WTC11 (cell line): ENCODE measurements around the gene PLA2G4E. TPM values are rescaled to one million over a fixed set of nuclear protein-coding genes. Genes with fewer than 3 reads are reported as not detected.

Experiments
- ATAC-seq: fragments of 200-7000 bp; cut with Tn5 transposase; 2 replicates; pipeline ENCODE4 v1.10.0; 2021; ENCODE audit warnings: mild to moderate bottlenecking, moderate library complexity
- CTCF ChIA-PET: fragments of 300-600 bp; sonication (Branson Sonifier 250); formaldehyde crosslinking; loops from one replicate; lab custom pipeline; 2021; ENCODE audit warnings: antibody characterized with exemption; lab: Charles Lee
- POLR2A ChIA-PET: fragments of 350-600 bp; sonication (Branson Sonifier 250); formaldehyde crosslinking; loops from one replicate; lab custom pipeline; 2021; ENCODE audit warnings: antibody characterized with exemption; lab: Charles Lee
- DNase-seq: peaks from one replicate; pipeline ENCODE4 v3.0.0; 2021; ENCODE audit warnings: low spot score
- H3K27ac Mint-ChIP-seq: 2 replicates; pipeline ENCODE4 v1.8.0; 2021; ENCODE audit warnings: mixed read lengths
- H3K27me3 Mint-ChIP-seq: 2 replicates; pipeline ENCODE4 v1.8.0; 2021; ENCODE audit warnings: low read depth, mild to moderate bottlenecking, moderate library complexity, mixed read lengths
- H3K36me3 Mint-ChIP-seq: 2 replicates; pipeline ENCODE4 v1.8.0; 2021; ENCODE audit warnings: mixed read lengths
- H3K4me1 Mint-ChIP-seq: 2 replicates; pipeline ENCODE4 v1.8.0; 2022; ENCODE audit warnings: mixed read lengths
- H3K4me3 Mint-ChIP-seq: 2 replicates; pipeline ENCODE4 v1.8.0; 2021; ENCODE audit warnings: mild to moderate bottlenecking, moderate library complexity, mixed read lengths
- H3K9me3 Mint-ChIP-seq: 2 replicates; pipeline ENCODE4 v1.8.0; 2021; ENCODE audit warnings: mixed read lengths
- AFF4 ChIP-seq: sonication (generic); formaldehyde crosslinking; IDR thresholded peaks from 2 replicates; pipeline ENCODE4 v1.8.1; 2023; ENCODE audit warnings: mild to moderate bottlenecking, missing genetic modification reagents, borderline replicate concordance
- FOXP1 ChIP-seq: sonication (generic); formaldehyde crosslinking; IDR thresholded peaks from 2 replicates; pipeline ENCODE4 v1.8.0; 2022; ENCODE audit warnings: missing genetic modification reagents, mild to moderate bottlenecking, moderate library complexity, borderline replicate concordance
- GTF2I ChIP-seq: fragments of 250-450 bp; sonication (Bioruptor Pico); conservative IDR thresholded peaks from 2 replicates; pipeline ENCODE4 v1.4.0; 2021; ENCODE audit warnings: mild to moderate bottlenecking
- HMGA2 ChIP-seq: fragments of 250-450 bp; sonication (Bioruptor Pico); IDR thresholded peaks from 2 replicates; pipeline ENCODE4 v1.4.0; 2021; ENCODE audit warnings: mild to moderate bottlenecking, moderate library complexity
- JAZF1 ChIP-seq: fragments of 250-450 bp; sonication (Bioruptor Pico); IDR thresholded peaks from 2 replicates; pipeline ENCODE4 v1.9.0; 2021; ENCODE audit warnings: moderate library complexity, mild to moderate bottlenecking, inconsistent platforms
- MXD4 ChIP-seq: fragments of 250-450 bp; sonication (Bioruptor Pico); IDR thresholded peaks from 2 replicates; pipeline ENCODE4 v1.8.0; 2021; ENCODE audit warnings: mild to moderate bottlenecking, moderate library complexity, borderline replicate concordance
- MYBL2 ChIP-seq: sonication (generic); formaldehyde crosslinking; IDR thresholded peaks from 2 replicates; pipeline ENCODE4 v1.8.1; 2023; ENCODE audit warnings: mild to moderate bottlenecking, moderate library complexity, missing genetic modification reagents
- NR3C1 ChIP-seq: sonication (generic); formaldehyde crosslinking; conservative IDR thresholded peaks from 2 replicates; pipeline ENCODE4 v1.8.1; 2023; ENCODE audit warnings: low read depth, mild to moderate bottlenecking, missing genetic modification reagents
- PRDM15 ChIP-seq: sonication (generic); formaldehyde crosslinking; IDR thresholded peaks from 2 replicates; pipeline ENCODE4 v1.8.0; 2022; ENCODE audit warnings: missing genetic modification reagents
- RELA ChIP-seq: sonication (generic); formaldehyde crosslinking; IDR thresholded peaks from 2 replicates; pipeline ENCODE4 v1.8.1; 2022; ENCODE audit warnings: missing genetic modification reagents, mild to moderate bottlenecking, borderline replicate concordance
- RORB ChIP-seq: fragments of 250-450 bp; sonication (Bioruptor Pico); IDR thresholded peaks from 2 replicates; pipeline ENCODE4 v1.9.0; 2021; ENCODE audit warnings: mild to moderate bottlenecking
- STAT6 ChIP-seq: sonication (generic); formaldehyde crosslinking; conservative IDR thresholded peaks from 2 replicates; pipeline ENCODE4 v1.8.1; 2023; ENCODE audit warnings: mild to moderate bottlenecking, low read depth, missing genetic modification reagents, moderate library complexity
- ZNF532 ChIP-seq: fragments of 250-450 bp; sonication (Bioruptor Pico); IDR thresholded peaks from 2 replicates; pipeline ENCODE4 v1.9.0; 2021; ENCODE audit warnings: mild to moderate bottlenecking, borderline replicate concordance
- ZSCAN18 ChIP-seq: fragments of 250-450 bp; sonication (Bioruptor Pico); IDR thresholded peaks from 2 replicates; pipeline ENCODE4 v2.1.2; 2022; ENCODE audit warnings: mild to moderate bottlenecking, moderate library complexity
- total RNA-seq: library from RNA; stranded (reverse); gene quantifications from 3 replicates; pipeline ENCODE4 v1.2.3, GENCODE V29; 2021

PLA2G4E gene
- total RNA-seq, 1 experiment from 2014 or later, result not detected

- TF ChIP-seq STAT6 (no peak), ZNF532 (CRISPR knock-in tag) (no peak), JAZF1 (no peak), HMGA2 (CRISPR knock-in tag) (no peak), GTF2I (CRISPR knock-in tag) (no peak)
These were observed 8.6 kb downstream of the PLA2G4E start (continued) for GRCh38 chr15:42012241-42012640.

- ATAC-seq (no peak), DNase-seq (no peak)
- no peak for TF ChIP-seq FOXP1
- no peak for TF ChIP-seq RORB
- no peak for TF ChIP-seq NR3C1 (CRISPR knock-in tag)
- no peak for TF ChIP-seq PRDM15 (CRISPR knock-in tag)
- TF ChIP-seq MXD4 (CRISPR knock-in tag), result no peak
- H3K4me1 Mint-ChIP-seq, result 0 out of 2 replicates have a peak, but pooled peaks cover 7% of the 10 kb centered on the region
- CTCF ChIA-PET, result no interaction called here
- H3K9me3 Mint-ChIP-seq, result no peaks in the 10 kb centered on the region
- no peak overlapping the region; the same call in 1 of the 2 replicates for H3K27ac Mint-ChIP-seq
- H3K4me3 Mint-ChIP-seq, result no peak overlapping the region
- H3K27me3 Mint-ChIP-seq, result no peaks in the 10 kb centered on the region
- POLR2A ChIA-PET, result no interaction called here
- no peaks in the 10 kb centered on the region for H3K36me3 Mint-ChIP-seq
These were observed 9.8 kb downstream of the PLA2G4E start for GRCh38 chr15:42011074-42011473.

- Mint-ChIP-seq H3K4me3 (no peak overlapping the region), H3K27me3 (no peaks in the 10 kb centered on the region), H3K9me3 (no peaks in the 10 kb centered on the region)
- POLR2A ChIA-PET, result no interaction called here
- TF ChIP-seq RELA (CRISPR knock-in tag) (no peak), AFF4 (no peak), MYBL2 (CRISPR knock-in tag) (no peak), ZSCAN18 (CRISPR knock-in tag) (no peak)
- TF ChIP-seq, all 79 proteins: peak for 0
- DNase-seq (no peak), ATAC-seq (no peak)
- CTCF ChIA-PET, result no interaction called here
- 0 out of 2 replicates have a peak, but pooled peaks cover 7% of the 10 kb centered on the region for H3K4me1 Mint-ChIP-seq
- no peaks in the 10 kb centered on the region for H3K36me3 Mint-ChIP-seq
- H3K27ac Mint-ChIP-seq, result no peak overlapping the region
These were observed 10.4 kb downstream of the PLA2G4E start for GRCh38 chr15:42010434-42010833.
